ENCODE measurements around the gene ITK. TPM values are rescaled to one million over a fixed set of nuclear protein-coding genes. Genes with fewer than 3 reads are reported as not detected.

ITK gene
- polyA plus RNA-seq, 5 donors, result 0.75 to 1.2 (median 0.90) TPM

DNA sequence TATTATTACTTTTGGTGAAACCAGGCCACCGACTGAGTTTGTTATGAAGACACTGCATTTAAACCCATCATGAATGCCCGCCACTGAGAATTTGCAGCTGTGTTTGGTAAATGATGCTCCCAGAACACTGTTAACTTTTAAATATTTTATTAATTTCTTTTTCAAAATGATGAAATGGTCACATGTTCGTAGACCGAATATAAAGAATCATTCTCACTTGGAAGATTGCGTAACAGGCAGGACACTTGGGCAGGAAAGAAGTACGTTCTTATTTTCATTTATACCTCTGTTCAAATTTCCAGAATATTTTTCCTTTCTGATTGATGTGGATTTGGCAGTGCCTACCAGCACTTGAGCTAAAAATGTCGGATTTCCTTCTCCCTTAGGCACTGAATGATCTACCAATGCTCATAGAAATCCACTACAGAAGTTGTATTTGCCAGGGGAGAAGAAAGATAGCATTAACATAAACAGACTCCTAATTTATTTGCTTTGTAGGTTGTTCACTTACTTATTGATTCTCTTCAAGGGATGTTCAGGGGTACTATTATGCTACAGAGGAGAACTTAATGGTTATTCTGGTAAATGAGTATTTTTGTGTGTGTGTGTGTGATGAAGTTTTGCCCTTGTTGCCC is 99.1 kb downstream of the ITK start:
- no peak for DNase-seq

DNA sequence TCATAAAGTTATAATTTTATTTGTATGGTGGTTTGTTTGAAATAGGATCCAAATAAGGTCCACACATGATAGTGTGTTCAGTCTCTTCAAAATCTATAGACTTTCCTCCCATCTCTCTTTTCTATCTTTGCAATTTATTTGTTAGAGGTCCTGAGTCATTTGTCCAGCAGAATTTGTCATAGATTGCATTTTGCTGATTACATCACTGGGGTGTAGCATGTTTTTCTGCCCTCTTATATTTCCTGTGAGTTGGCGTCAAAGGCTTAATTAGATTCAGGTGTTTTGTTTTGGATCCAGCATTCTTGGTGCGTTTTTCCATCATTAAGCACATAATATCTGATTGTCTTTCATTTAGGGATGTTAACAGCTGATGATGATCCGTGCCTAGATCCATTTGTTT is 100.3 kb downstream of the ITK start:
- no peak for DNase-seq

DNA sequence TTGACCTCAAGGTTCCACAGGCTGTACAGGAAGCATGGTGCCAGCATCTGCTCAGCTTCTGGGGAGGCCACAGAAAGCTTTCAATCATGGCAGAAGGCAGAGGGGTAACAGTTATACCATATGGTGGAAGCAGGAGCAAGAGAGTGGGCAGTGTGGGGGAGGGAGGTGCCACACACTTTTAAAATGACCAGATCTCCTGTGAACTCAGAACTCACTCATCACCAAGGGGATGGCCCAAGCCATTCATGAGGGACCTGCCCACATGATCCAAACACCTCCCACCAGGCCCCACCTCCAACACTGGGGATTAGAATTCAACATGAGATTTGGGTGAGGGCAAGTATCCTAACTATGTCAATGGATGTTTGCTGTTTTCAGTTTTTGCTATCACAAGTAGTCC is 101.5 kb downstream of the ITK start:
- DNase-seq, result no peak

DNA sequence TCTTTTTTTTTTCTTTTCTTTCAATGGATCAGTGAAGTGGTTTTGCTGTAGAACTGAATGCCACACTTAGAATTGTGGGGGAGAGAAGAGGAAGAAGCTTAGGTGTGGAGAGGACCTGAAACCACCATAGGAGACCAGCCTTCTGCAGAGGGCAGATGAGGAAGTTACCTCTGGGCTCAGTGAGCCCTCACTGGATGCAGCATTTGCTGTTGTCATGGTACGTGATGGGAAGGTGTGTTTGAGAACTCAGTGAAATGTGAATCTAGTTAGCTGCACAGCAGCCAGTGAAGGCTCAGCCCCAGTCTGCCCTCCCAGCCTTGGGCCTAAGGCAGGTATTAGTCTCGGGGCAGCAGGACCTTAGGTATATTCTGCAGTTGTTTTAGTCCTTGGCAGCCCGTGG is 102.8 kb downstream of the ITK start:
- DNase-seq, result no peak

DNA sequence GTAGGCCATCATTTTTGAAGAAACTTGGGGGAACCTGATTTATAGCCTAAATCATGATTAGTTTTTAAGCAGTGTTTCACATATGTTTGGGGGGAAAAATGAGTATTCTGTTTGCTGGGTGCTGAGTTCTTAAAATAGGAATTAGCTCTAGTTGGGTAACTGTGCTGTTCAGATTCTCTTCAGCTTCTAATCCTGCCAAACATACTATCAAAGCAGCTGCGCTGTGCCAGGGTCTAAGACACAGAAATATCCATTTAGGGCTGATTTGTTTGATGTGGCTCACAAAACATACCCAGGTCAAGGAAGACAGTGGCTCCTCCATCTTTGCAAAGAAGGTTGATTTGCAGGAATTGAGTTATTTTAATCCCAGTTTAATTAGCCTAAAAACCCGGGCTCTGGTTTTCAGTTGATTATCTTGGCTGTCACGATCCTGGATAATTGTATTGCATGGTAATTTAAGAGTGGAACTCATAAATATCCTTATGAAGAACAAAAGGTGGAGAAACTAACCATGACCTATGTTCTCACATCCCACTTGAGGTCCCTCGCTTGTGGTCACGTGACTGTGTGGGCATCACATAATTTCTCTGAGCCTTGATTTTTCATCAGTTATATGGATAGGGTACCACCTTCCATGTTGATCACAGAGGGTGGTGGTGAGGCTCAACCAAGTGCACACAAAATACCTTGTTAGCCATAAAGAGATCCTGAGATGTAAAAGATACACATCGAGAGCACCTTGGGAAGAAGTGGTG is 104.0 kb downstream of the ITK start:
- no peak for DNase-seq

DNA sequence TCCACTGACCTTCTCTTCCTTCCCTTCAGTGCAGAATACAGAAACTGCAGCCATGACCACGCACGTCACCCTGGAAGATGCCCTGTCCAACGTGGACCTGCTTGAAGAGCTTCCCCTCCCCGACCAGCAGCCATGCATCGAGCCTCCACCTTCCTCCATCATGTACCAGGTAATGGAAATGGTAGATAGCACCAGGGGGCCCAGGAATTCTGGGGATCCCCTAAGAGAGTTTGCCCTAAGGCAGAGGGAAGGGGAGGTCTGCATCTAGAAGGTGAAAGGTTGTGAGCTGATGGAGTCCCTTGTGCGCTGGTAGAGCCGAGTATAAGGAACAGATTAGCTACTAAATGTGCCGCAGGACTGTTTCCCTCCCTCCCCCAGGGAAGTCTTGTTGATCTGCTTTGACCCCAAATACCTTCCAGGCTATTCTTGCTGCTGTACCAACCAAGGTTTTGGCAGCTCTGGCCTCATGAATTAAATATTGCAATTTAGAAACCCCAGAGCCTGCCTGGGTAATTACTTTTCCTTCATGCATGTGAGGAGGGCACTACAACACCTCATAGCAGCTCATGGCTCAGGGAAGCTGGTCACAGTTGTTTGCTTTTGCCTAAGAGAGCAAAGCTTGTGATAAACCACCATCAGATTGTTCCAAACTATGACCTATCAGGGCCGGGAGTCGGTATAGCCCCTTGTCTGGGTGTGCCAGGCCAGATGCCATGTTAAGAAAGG is 104.8 kb downstream of the ITK start:
- no peak for DNase-seq

DNA sequence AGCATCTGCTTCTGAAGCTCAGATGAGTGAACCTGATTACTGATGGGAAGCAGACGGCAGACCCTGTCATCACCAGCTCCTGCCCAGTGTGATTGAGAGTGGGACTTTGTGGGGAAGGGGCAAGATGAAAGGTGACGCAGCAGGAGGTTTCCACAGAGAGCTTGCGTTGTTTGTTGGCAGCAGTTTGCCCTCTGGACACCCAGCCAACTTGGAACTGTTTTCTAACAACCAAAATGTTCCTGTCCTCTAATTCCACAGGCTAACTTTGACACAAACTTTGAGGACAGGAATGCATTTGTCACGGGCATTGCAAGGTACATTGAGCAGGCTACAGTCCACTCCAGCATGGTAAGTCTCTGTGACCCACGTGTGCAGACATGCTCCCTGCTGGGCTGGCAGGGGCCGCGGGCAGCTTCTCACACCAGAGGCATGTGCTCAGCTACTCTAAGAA is 106.1 kb downstream of the ITK start:
- no peak for DNase-seq

DNA sequence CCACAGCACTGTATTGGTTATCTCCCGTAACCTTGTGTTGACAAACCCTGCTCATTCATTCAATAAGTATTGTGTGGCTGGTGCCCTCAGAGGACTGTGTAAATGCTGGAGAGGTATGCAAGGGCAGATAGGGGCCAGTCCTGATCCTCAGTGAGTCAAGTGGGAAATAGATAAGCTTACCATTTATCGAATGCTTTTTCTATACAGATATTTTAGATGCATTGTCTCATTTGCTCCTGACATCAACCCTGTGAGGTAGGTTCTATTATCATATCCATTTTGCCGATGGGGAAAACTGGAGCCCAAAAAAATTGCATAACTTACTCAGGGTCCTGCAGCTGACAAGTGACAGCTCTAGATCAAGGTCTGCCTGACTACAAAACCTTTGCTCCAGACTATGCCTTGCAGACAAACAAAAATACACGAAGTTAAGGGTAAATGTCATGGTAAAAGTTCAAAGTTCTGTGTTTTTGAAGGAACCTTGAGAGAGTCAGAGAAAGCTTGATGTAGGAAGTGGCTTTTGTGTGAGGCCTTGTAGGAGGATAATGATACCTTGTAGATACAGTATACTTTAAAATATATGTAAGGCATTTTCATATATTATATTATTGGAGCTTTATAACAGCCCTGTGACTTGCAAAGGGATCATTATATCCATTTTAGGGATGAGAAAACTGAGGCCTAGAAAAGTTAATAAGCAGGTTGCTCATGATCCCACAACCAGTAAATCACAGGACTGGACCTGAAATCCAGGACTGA is 107.9 kb downstream of the ITK start:
- no peak for DNase-seq

DNA sequence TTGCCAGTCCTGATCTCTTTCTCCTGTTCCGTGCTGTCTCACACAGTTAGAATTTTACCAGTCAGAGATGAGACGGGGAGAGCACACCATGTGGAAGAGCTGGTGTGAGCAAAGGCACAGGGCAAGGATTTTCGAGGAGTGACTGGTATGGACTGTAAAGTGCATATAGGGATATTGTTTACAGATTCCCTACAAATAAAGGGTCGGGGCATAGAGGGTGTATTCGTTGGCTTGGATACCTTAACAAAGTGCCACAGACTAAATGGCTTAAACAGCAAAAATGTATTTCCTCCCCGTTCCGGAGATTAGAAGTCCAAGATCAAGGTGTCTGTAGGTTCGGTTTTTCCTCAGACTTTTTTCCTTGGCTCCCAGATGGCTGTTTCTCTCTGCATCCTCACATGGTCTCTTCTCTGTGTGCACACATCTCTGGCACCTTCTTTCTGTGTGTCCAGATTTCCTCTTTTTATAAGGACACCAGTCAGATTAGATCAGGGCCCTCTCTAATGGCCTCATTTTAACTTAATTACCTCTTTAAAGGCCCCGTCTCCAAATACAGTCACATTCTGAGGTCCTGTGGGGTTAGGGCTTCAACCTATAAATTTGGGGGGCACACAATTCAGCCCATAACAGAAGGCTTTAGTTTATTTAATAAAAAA is 108.7 kb downstream of the ITK start:
- no peak for DNase-seq

DNA sequence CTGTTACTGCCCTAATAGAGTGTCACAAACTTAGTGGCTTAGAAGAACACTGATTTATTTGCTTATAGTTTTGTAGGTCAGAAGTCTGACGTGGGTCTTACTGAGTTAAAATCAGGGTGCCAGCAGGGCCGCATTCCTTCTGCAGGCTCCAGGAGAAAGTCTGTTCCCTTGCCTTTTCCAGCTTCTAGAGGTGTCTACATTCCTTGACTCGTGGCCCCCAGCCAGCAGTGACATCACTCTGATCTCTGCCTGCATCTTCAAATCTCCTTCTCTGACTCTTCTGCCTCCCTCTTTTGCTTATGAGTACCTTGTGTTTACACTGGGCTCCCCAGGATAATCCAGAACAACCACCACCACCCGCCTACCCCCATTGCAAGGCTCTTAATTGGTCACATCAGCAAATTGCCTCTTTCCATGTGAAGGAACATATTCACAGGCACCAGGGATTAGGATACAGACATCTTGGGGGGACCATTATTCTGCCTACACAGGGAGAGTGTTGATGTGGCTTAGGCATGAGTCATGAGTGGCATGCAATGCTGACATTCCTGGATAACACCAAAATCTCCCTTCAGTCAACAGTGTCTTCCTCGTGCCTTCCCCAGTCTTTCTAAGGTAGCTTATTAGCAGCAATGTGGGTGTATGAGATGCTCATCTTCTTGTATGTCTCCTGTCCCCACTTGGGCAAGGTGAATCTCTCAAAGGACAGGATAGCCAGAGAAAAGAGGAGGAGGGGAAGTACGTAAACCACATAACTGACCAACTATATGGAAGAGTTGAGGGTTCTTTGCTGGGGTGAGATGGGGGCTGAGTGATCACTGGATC is 109.7 kb downstream of the ITK start:
- DNase-seq, result no peak

DNA sequence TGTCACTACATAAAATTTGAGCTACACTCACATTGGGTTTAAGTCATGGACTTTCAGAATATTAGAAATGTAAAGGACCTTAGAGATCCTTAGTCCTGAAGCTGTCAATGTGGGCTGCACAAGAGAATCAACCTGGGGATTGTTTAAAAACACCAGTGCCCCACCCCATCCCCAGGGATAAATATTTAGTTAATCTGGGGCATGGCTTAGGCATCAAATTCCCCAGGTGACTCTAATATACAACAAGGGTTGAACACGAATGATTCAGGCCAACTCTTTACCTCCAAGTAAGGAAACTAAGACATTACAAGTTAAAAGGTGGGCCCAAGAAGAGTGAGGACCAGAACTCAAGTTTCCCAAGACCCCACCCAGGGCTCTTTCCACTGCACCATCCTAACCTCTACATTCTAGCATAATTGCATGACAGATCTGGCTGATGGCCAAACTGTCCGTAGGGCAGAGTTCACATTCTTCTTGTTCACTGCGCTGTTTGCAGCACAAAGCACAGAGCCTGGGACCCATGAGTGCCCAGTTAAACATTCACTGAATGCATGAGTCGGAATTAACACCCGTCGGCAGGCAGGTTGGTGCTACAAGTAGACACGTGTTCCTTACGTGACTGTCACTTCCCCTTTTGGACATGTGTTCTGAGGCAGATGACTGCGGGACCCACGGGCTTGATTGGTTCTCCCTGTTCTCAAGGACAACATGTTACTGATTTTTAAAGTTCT is 110.5 kb downstream of the ITK start:
- no peak for DNase-seq

DNA sequence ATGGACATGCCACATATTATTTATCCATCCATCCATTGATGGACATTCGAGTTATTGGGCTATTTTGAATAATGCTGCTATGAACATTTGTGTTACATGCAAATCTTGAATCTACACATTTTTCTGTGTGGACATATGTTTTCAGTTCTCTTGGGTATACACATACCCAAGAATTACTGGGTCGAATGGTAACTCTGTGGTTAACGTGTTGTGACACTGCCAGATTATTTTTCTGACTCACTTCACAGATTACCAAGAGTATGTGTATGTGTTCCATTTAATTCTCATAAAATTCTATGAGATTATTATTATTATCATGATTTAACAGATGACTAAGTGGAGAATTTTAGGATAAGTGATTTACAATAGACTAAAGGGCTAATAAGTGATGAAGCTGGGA is 112.0 kb downstream of the ITK start:
- no peak for DNase-seq

DNA sequence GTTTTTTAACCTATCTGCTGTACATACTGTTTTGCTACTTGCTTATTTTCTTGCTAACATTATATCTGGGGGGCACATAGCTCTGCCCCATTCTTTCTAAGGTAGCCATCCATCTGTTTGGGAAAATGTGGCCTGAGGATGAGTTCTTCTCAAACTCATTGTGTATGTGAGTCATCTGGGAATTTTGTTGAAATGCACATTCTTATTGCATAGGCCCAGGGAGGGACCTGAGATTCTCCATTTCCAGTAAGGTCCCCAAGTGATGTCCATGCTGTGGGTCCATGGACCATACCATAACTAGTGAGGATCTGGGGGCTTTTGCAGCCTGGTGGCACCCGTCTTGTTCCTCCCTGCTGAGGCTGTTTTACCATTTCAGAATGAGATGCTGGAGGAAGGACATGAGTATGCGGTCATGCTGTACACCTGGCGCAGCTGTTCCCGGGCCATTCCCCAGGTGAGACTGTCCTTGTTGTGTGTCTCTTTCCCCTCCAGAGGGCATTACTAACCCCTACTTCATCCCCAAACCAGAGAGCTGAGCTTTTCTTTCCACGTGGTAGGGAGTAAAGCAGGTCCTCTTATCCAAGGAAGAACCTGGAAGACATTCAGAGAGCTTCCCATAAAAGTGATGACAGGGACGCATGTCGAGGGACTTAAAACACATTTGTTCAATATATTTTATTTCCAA is 113.9 kb downstream of the ITK start:
- no peak for DNase-seq

DNA sequence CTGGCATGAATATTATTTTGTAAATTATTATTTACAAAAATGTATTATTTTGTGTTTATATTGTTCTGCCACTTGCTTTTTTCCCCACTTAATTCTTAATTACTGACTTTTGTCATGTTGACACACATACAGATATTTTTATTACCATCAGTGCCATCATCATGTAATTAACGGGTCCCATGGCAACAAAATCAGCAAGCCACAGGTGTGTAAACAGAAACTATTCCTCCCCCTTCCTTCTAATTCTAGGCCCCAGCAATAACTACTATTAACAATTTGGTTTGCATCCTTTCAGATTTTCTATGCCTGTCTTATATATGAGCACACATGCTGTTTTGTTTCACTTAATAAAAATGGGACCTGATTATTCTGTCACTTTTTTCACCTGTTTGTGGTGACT is 114.6 kb downstream of the ITK start:
- DNase-seq, result no peak

DNA sequence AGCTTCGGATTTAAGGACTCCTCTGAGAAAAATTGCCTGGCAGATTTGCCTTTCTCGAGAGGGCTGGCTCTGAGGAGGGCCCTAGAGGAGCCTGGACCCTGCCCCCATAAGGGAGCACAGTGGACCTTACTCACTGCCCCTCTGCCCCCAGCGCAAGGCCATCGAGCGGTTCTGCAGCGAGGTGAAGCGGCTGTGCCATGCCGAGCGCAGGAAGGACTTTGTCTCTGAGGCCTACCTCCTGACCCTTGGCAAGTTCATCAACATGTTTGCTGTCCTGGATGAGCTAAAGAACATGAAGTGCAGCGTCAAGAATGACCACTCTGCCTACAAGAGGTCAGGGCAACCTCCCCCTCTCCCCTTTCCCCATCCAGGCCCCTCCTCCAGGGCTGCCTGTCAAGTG is 119.9 kb downstream of the ITK start:
- DNase-seq, result no peak

DNA sequence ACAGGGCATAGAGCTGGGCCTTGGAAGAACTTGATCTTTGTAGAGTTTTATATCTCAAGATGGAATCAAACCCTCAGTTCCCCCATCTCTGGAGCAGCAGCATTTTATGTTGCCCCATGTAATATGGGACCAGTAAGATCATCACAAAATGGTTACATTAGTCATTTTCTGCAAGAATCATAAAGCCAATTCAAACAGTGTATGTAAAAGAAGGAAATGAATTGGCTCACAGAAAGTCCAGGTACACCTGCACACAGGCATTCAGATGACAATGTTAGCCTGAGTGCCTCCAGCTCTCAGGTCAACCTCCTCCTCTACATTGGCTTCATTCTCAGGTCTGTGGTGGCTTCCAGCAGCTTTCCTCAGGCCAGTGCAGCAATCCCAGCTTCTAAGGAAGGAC is 120.4 kb downstream of the ITK start:
- DNase-seq, result no peak

DNA sequence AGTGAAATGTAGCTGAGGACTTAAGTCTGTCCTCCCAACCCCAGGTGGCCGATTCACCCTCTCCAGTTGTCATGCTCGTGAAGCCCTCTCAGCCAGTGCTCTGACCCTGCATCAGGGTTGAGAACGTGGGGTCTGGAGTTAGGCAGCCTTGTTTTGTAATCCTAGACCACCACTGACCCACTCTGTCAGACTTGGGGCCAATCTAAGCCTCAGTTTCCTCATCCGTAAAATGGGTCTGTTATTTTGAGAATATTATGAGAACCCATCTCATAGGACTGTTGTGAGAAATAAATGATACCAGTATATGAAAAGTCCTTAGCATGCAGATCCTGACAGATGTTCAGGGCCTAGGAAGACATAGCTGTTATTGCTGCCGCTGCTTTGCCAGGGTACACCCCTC is 122.4 kb downstream of the ITK start:
- DNase-seq, result no peak

DNA sequence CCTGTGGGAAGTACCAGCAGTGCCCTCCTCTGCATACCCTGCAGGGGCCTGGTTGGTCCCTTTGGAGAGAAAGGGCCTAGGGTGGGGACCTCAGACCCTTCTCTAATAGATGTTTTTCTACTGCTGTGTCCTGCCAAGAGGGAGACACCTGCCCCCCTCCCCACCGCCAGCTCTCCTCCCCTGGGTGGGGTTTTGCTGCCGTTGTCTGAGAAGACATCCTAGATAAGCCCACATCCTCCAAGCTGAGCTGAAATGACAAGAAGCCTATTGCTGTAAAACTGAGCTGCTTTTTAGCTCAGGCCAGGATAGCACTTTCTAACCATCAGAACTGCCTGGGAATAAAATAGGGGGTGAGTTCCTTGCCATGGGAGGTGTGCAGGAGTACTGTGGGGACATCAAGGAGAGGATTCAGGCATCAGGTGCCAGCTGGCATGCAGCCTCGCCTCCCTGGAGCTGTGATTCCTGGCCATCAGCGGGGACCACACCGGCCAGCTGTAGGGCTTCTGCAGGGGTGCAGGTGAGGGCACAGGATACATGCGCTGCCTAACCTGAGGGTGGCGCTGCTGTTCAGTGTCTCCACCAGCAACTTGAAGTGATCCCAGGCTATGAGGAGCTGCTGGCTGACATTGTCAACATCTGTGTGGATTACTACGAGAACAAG is 123.2 kb downstream of the ITK start:
- DNase-seq, result no peak

All from right lung (tissue), 5 donors.